OCI-LY7 (cell line): ENCODE data around the gene IFI44L.

Experiments used
- EZH2phosphoT487 ChIP-seq: fragments of 200-600 bp; sonication (generic); IDR thresholded peaks from 2 replicates; pipeline ENCODE4 v1.6.1; 2018; ENCODE audit warnings: low read depth, borderline replicate concordance, mild to moderate bottlenecking, mixed run types, antibody characterized with exemption, low read length, moderate library complexity, mixed read lengths
- TF ChIP-seq, protein P1 (sequence below): fragments of 200-600 bp; sonication (generic); conservative IDR thresholded peaks from 2 replicates; pipeline ENCODE4 v1.5.1; 2014; ENCODE audit warnings: mild to moderate bottlenecking, antibody characterized with exemption, low read length, moderate library complexity, mixed read lengths

DNA sequence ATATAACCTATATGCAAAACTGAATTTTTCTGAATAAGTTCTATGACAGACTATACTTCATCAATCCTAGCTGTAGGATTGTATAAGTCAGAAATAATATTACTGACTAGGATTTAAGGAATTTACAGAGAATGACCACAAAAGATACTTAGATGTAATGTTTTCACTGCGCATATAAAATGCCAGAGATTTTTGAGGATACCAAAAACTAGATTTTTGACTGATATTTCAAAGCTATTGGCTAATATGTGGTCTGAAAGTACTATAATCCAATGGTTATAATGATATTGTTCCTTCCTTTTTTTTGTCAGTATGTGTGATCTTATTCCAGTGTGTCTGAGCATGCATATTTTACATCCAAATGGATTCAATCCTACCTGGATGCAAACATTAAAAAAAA, 17.0 kb upstream of the IFI44L start:
- TF ChIP-seq, protein P1, sequence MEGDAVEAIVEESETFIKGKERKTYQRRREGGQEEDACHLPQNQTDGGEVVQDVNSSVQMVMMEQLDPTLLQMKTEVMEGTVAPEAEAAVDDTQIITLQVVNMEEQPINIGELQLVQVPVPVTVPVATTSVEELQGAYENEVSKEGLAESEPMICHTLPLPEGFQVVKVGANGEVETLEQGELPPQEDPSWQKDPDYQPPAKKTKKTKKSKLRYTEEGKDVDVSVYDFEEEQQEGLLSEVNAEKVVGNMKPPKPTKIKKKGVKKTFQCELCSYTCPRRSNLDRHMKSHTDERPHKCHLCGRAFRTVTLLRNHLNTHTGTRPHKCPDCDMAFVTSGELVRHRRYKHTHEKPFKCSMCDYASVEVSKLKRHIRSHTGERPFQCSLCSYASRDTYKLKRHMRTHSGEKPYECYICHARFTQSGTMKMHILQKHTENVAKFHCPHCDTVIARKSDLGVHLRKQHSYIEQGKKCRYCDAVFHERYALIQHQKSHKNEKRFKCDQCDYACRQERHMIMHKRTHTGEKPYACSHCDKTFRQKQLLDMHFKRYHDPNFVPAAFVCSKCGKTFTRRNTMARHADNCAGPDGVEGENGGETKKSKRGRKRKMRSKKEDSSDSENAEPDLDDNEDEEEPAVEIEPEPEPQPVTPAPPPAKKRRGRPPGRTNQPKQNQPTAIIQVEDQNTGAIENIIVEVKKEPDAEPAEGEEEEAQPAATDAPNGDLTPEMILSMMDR, result no peak
- TF ChIP-seq EZH2phosphoT487, result no peak
